ENCODE measurements around the gene PIK3R1.

PIK3R1 gene

DNA sequence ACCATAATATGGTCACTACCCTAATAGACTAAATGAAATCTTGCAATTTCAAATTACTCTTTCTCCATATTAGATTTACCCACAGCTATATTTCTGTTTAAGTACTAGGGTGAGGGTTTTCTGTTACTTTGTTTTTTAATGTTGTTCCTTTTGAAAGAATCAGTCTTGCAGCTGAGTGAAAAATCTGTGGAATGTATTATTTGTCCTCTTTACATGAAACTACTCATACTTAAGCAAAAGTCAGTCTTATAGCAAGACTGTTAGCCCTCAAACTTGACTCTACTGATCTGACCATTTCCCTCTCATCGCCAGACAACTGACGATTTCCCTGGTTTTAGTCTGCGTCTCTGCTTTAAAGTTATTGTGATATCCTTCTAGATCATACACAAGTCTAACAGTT lies 84.0 kb downstream of the PIK3R1 start:
- DNase-seq: no peak

DNA sequence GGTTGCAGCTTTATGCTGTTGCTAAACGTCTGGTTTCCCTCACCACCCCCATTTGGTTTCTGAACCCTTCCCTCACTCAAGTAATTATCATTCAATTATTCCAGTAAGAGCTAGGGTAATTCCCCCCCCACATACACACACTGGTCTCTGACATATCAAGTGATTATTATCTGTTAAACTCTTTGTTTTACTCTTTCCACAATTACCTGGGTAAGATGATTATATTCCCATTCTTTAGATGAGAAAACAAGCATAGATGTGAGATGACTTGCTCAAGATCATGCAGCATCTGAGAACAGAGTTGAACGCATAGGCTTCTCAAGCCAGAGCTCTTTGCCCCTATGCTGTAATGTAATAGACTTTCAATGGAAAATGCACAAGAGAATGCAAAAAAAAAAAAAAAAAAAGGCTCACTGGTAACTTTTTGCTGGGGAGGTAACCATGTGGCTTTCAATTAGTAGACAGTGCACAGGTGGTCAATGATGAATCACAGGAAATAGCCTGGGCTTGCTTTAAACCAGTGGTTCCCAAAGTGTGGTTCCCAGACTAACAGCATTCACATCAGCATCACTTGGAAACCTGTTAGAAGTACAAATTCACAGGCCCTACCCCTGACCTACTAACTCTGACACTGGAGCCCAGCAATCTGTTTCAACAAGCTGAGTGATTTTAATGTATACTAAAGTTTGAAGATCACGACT lies 87.6 kb downstream of the PIK3R1 start:
- DNase-seq: no peak

DNA sequence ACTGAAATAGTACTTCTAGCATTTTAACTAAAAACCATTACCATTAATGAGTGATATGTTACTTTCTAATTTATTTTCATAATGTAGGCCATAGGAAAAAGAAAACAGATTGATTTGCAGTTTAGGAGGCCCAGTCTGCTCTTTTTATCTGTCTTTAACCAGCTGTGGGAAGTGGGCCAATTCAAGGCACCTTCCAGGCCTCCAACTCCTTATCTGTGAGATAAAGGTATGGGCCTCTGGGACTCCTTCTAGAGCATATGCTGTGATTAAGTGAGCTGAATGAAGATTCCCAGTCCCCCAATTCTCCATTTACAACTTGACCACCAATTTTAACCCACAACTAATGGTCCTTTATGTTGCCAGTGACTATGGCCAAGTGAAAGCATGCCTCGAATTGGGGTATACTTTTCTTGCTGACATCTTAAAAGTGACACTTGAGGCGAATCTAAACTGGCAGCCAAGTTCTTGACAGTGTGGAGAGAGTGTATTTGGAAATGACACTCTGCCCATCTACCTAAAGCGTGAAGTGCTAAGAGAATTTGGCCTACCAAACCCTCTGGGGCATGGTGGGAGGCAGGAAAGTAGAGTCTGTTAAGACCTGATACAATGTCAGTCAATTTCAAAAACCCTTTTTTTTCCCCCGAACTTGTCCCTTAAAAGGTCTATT lies 88.3 kb downstream of the PIK3R1 start:
- DNase-seq: no peak

DNA sequence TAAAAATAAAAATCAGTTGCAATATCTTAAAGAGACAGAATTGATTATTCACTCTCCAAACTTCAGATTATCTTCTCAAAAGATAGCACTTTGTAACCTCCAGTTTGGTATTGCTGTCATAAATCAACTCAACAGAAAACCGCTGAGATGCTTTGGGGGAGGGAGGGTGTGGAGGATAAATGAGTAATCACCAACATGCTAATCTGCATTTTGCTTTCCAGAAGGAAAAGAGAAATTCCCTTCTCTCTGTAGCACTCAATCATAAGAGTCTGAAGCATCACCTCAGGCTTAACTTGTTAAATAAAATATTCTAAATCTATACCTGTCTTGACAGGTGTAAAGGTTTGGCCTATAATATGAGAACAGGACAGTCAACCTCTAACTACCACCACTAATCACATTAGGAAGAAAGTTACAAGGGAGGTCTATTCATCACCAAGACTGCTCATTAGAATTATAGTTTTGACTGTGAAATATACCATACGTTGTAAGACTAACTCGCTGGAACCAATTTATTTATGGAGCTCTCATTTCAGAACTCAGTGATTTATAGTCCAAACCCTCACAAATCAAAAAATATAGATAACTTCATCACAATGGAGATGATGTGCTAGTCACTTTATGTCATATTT lies 89.0 kb downstream of the PIK3R1 start:
- no peak for DNase-seq

DNA sequence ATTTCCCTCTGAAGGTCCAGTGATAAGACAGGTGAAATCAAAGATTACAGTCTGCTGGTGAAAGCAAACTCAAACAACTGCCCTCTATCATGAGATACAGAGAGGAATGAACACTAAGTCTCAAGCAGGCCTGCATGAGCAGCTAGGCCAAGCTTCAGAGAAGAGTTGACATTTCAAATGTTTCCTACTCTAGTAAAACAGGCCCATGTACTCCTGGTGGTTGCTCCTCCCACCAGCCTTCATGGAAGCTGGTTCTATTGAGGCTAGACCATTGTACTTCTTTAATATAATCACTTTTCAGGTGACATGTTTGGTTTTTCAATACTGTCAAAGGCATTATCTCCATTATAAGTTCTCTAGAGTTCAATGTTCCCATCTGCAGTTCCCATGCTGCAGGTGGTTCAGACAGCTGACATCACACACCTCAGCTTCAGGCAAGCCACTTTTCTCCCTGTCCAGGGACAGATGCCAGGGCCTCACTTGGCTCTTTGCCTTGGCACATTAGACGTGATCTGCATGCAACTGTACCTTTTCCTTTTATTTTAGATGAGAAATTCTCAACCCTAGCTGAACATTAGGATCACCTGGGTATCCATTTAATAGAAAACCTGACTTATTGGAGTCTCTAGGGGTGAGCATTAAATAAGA lies 89.8 kb downstream of the PIK3R1 start:
- DNase-seq: no peak

DNA sequence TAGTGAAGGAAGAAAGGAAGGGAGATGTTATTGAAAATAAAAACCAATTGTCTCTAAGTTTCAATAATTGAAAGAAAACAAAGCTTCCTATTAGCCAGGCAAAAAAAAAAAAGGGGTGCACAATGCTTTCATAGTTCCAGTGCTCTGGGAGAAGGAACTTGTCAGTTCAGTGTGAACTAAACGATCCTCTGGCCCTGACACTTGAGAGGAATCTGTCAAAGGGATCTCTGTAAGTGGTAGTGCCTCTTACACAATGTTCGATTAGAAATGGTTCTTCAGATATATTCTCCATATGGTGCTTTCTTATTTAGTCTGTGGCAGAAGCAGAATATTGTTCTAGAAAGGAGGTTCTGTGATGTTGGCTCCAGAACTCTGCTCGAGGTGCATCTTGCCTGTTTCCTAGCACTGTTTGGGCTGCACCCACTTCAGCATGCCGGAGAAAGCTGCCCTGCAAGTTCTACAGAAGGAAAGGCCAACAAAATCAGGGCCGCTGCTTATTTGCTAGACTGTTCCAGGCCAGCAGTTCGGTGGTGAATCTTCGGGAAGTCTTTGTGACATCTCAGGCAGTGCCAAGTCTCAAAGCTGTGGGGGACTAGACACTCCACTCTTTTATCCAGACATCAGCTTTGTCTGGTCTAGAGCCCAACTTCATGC lies 90.9 kb downstream of the PIK3R1 start:
- no peak for DNase-seq

DNA sequence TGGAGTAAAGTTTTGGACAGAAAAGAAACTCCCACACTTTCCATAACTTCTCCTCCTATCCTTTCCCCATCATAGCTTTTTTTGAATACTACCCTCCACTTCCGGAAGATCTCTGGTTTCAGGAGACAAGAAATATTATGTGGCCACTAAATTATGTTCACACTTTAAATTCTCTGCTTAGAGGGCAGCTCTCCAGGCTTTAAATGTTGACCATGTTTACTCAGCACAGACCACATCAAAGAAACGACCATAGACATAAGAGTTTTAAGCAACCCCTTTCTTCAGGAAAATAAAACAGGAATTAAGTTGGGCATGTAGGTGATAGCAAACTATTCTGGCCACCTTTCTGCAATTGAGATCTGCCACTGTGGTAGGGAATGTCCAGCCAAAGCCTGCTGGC lies 97.8 kb downstream of the PIK3R1 start:
- DNase-seq: no peak

DNA sequence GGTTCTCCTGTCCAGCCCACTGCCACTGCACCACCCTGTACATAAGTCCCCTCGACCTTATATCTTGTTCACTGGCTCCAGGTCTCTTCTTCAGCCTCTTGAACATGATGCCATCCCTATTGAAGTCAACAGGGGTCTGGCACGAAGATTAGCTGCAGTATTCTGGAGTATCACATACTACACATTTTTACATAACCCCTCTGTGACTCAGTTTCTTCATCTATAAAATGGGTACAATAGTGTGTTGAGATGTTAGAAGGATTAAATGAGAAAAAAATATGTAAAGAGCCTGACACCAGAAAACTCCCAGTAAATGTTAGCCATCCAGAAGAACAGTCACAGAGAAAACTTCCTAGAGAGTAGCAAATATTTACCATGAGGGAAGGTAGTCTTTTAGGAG lies 98.9 kb downstream of the PIK3R1 start:
- DNase-seq: no peak

DNA sequence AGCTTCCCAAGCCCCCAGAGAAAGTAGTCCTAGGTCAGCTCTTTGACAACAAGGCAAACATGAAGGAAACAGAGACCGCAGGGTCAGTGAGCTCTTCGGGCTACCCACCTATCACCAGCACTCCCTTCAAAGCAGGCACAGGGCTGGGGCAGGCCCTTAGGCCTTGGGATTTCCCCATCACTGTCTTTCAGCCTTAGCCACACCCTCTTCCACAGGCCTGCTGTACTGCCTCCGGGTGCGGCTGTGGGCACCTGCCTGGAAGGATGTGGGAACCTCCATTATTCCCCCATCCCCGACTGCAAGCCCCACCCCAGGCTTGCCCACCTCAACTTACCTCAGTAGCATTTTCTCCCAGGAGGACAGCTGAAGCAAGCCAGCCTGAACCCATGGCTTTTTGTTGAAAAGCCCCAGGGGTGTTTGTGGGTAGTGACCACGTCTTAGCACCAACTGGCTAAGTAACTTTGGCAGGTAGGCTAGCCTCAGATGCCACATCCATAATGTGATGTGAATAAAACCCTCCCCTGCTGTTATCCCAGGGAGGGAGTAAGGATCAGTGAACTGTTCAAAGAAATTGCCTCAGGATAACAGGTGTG lies 100.2 kb downstream of the PIK3R1 start:
- DNase-seq: peak; percentile 11 to 15

DNA sequence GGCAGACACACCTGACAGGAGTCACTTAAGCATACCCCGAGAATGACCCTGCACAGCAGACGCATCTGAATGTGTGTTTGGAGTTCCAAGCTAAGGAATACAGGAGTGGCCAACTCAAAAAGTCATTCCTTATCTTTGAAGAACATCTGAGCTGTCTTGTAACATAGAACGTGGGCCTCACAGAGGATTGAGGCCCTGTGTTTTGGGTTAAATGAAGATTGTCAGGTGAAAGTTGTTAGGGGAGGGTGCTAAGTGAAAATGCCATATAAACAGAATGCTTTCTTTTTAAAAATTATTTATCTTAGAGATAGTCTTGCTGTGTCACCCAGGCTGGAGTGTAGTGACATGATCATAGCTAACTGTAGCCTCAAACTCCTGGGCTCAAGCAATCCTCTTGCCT lies 100.9 kb downstream of the PIK3R1 start:
- no peak for DNase-seq

DNA sequence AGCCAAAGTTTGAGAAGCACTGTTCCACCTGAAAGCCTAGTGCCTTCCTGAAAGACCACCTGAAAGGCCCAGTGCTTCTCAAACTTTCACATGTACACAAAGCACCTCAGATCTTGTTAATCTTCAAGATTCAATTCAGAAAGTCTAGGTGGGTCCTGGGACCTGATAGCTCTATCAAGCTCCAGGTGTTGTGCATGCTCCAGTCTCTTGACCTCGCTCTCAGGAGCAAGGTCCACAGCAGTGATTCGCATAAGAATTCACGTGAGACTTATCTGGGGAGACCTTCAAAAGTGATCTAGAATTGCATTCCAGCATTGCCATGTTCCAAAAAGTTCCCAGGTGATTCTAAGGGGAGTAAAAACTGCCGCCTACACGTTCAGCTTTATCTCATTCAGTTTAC lies 102.1 kb downstream of the PIK3R1 start:
- no peak for DNase-seq

DNA sequence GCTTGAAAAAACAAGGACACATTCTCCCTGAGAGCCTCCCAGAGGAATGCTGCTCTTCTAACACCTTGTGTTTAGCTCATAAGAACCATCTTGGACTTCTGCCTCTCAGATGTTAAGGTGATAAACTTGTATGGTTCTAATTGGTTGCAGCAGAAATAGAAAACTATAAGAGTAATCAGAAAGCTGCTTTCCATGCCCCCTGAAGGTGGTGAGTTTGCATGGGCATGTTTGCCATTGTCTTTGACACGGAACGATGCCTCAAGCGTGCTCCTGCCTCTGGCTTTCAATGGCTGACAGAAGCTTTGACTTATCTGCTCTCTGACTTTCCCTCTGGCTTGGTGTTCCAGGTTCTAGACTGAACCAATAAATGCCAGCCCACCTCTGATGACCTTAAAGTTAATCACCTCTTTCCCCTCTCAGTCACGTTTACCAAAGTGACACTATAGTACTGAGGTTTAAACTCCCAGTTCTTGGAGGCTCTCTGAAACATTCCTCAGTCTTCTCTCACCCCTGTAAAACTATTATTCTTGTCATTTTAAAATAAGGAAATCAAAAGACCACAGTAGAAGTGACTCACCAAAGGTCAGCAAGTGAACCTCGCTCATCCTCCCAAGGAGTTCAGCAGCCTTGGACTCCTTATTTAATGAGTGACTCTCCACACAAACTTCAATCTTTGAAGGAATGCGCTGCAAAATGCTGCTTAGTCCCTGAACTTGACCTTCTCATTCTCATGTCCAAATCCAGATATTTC lies 103.6 kb downstream of the PIK3R1 start:
- no peak for DNase-seq

DNA sequence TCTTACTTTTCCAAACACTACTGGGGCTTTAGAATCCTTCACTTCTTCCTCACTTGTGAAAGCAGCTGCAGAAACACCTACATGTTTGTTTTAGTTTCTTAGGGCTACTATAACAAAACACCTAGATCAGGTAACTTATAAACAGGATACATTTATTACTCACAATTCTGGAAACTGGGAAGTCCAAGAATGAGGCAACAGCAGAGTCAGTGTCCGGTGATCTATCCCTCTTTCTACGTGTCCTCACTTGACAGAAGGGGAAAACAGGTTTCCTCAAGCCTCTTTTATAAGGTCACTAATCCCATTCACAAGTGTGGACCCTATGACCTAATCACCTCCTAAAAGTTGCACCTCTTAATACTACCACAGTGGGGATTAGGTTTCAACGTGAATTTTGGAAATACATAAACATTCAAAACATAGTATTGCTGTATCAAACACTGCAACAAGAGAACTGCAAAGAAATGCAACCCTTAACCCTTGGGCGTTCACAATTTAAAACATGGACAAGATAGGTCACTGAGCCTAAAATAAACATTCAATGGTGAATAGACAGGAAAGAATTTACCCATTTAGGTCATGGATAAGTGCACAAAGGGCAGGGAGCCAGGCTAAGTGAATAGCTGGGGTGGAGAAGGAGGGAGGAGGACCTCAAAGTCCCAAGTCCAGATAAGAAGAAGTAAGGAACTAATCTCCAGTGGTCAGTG lies 104.3 kb downstream of the PIK3R1 start:
- DNase-seq: no peak

DNA sequence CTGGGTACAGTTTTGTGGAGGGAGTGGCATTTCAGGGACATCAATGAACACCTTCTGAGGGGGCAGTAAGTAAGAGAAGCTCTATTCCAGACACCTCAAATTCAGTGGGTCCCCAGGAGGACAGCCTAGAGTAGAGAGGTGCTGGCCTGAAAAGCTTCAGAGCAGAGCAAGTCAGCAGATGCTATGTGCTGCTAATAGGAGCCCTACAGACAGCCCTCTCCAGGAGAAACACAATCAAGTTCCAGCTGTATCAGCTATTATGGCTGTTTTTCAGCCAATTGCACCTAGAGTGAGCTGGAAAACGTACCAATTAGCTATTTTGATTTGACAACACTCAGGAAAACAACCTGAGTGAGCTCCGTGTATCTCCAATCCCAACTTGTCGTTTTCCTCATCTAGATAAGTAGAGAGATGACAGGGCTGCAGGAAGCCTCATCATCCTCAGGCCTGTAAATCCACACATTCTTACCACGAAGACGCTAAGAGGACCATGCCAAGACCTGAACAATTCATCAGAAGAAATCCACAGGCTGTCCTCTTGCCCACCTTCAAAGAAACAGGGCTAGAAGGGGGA lies 104.9 kb downstream of the PIK3R1 start:
- no peak for DNase-seq

DNA sequence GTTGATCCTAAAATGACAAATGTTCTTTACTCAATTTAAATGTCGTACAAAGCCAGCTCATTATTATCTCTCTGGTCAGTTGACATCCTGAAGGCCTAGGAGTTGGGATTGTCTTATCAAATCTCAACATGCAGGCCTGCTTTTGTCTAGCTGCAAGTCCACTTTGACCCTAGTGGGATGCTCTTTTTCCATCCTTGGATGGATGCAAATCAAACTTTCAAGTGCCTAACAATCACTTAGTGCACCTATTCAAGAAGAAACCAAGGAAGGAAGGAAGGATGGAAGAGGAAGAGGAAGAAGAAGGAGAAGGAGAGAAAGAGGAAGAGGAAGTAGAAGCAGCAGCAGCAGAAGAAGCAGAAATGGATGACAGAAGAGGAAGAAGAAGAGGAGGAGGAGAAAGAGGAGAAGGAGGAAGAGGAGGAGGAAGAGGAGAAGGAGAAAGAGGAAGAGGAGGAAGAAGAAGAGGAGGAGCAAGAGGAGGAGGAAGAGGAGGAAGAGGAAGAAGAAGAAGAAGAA lies 109.6 kb downstream of the PIK3R1 start:
- no peak for DNase-seq

DNA sequence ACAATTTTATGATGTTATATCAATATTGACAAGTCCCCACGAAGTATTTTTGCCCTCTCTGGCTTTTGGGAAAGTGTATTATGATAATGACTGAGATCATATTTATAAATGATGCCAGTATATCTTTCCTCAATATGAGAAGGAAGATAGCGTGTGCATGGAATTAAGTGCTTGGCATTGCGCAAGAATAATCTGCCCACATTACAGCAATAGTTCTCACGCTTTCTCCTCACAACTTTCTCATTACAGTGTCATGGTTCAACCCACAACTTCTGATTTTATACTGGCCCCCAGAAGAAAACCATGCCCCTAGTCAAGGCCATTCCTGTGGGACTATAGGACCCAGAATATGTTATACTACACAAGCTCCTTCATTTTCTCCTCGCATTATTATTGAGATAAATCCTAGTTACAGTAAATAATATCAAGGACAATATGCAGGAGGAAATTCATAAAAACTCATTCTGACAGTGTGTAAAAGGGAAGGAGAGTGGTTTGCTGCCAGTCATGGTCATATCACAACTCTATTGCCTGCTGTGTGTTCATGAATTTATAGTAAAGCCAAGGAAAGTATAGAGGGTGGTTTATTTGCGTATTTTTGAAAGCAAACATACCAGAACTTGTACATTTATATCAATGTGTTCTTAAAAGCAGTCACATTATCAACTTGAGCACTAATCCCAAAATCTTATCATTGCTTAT lies 114.1 kb downstream of the PIK3R1 start:
- DNase-seq: no peak

DNA sequence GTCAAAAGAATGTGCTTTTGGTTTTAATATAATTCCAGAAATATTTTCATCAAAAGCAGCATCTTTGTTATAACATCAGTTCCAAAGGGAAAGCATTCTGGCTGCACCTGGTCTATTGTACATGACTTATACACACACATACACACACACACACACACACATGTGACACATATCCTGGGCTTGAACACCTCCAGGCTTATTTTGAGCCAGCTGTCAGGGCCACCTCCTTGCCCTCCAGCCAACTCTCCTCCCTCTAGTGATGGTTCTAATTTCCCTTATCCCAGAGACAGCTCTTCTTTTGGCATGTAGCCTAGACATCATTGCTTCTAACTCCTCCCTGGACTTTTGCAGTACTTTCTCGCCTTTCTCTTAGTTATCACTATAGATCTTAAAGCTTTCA lies 115.0 kb downstream of the PIK3R1 start:
- no peak for DNase-seq

DNA sequence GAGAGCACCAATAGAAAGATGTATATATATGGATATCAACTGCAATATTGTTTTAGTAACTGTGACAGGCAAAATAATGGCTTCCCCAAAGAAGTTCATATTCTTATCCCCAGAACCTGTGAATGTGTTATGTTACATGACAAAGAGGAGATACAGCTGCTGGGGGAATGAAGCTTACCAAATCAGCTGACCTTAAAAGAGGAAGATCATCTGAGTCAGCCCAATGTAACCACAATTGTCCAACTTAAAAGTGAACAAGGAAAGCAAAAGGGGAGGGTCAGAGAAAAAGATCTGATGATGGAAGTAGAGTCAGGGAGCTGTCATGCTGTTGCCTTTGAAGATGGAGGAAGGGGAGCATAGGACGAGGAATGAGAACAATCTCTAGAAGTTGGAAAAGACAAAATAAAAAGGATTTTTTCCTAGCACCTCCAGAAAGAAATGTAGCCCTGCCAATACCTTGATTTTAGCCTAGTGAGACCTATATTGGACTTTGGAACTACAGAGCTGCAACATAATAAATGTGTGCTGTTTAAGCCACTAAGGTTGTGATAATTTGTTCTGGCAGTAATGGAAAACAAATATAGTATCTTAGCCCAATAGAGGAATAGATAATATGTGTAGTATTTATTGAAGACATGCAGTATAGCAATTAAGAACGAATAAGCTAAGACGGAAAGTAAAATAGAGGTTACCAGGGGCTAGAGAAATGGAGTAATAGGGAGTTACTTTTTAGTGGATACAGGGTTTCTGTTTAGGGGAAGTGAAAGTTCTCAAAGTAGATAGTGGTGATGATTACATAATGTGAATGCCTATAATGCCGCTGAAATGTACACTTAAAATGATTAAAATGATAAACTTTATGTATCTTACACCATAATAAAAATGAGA lies 115.9 kb downstream of the PIK3R1 start:
- no peak for DNase-seq

DNA sequence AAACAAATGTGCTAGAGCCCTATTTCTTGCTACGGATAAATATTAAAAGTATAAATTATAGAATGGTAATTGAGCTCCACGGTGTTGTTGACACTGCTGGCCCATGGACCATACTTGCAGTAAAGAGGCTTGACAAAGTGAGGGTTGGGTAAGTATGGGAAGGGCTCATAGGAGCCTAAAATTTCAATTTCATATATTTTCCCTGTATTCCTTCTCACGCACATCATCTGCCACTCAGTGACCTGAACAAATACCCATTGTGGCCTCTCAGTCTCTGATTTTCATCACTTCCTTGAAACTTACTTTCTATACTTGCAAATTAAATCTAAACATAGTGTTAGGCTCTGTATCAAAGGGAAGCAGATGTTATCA lies 116.5 kb downstream of the PIK3R1 start:
- DNase-seq: no peak

All from activated CD4-positive, alpha-beta T cell treated with anti-CD3 and anti-CD28 coated beads, Interleukin-2, amount 50 U/mL, for 4 hours (primary cell).